CD8-positive, alpha-beta memory T cell (primary cell): ENCODE results near the gene KCNAB1. TPM values are rescaled to one million over a fixed set of nuclear protein-coding genes. Genes with fewer than 3 reads are reported as not detected.

Experiments used
- CTCF ChIA-PET: fragments of 350-600 bp; sonication (Branson Sonifier 250); formaldehyde crosslinking; loops from one replicate; lab custom pipeline; 2021; ENCODE audit warnings: antibody characterized with exemption; lab: Charles Lee
- POLR2A ChIA-PET: fragments of 350-600 bp; sonication (Branson Sonifier 250); formaldehyde crosslinking; loops from one replicate; lab custom pipeline; 2021; ENCODE audit warnings: antibody characterized with exemption; lab: Charles Lee
- DNase-seq, 5 donors: peaks; one replicate each; pipeline versions ENCODE4 v3.0.0 to v3.0.0-alpha.2; 2020 to 2022; ENCODE audit warnings: mixed read lengths in 1 of 5
- H3K27ac ChIP-seq: one replicate; pipeline ENCODE4 v1.7.0; 2013; ENCODE audit warnings: low read depth, mild to moderate bottlenecking, low read length, moderate library complexity
- H3K27me3 ChIP-seq: 2 replicates; pipeline ENCODE4 v1.7.0; 2013; ENCODE audit warnings: low read length, mild to moderate bottlenecking; ENCODE audit not compliant: insufficient read depth, poor library complexity, severe bottlenecking
- H3K36me3 ChIP-seq: 2 replicates; pipeline ENCODE4 v1.7.0; 2013; ENCODE audit warnings: mild to moderate bottlenecking, low read length, moderate library complexity; ENCODE audit not compliant: insufficient read depth
- H3K4me1 ChIP-seq: 2 replicates; pipeline ENCODE4 v1.7.0; 2013; ENCODE audit warnings: mild to moderate bottlenecking, low read length, moderate library complexity; ENCODE audit not compliant: insufficient read depth
- H3K4me3 ChIP-seq: 2 replicates; pipeline ENCODE4 v1.7.0; 2013; ENCODE audit warnings: mild to moderate bottlenecking, low read length
- H3K9me3 ChIP-seq: 2 replicates; pipeline ENCODE4 v1.7.0; 2013; ENCODE audit warnings: mild to moderate bottlenecking, low read length
- H3K27ac Mint-ChIP-seq, 8 donors: one replicate each; pipeline ENCODE4 v1.8.0; 2020 to 2021; ENCODE audit warnings: mixed read lengths in 8 of 8, mild to moderate bottlenecking in 6 of 8, inconsistent platforms in 3 of 8, moderate library complexity in 3 of 8
- H3K27me3 Mint-ChIP-seq, 2 donors: one replicate each; pipeline ENCODE4 v1.8.0; 2020 to 2021; ENCODE audit warnings: mixed read lengths in 2 of 2, mild to moderate bottlenecking in 1 of 2, moderate library complexity in 1 of 2
- H3K36me3 Mint-ChIP-seq, 3 donors: one replicate each; pipeline ENCODE4 v1.8.0; 2020 to 2021; ENCODE audit warnings: mixed read lengths in 3 of 3, inconsistent platforms in 1 of 3, mild to moderate bottlenecking in 1 of 3
- H3K4me1 Mint-ChIP-seq, 3 donors: one replicate each; pipeline ENCODE4 v1.8.0; 2020 to 2021; ENCODE audit warnings: mixed read lengths in 3 of 3, inconsistent platforms in 1 of 3, mild to moderate bottlenecking in 1 of 3
- H3K4me3 Mint-ChIP-seq, 7 donors: one replicate each; pipeline ENCODE4 v1.8.0; 2020 to 2021; ENCODE audit warnings: mixed read lengths in 7 of 7, mild to moderate bottlenecking in 6 of 7, moderate library complexity in 4 of 7, inconsistent platforms in 2 of 7
- H3K9me3 Mint-ChIP-seq, 5 donors: one replicate each; pipeline ENCODE4 v1.8.0; 2020 to 2022; ENCODE audit warnings: mixed read lengths in 5 of 5, mild to moderate bottlenecking in 3 of 5, moderate library complexity in 2 of 5, inconsistent platforms in 1 of 5
- polyA plus RNA-seq: library from polyadenylated mRNA; unstranded; fragments of 300-500 nt; fragmentation: Illumina TruSeq; gene quantifications from one replicate; pipeline ENCODE4 v1.2.3, GENCODE V29; 2021
- total RNA-seq, 2 experiments: library from RNA; stranded (reverse); gene quantifications; one replicate each; pipeline ENCODE4 v1.2.3, GENCODE V29; 2021

KCNAB1 gene
- total and polyA plus RNA-seq, 3 experiments from 2014 or later: 0.32 TPM; not detected in 2

- Histone ChIP-seq H3K27me3 (no peaks in the 10 kb centered on the region), H3K36me3 (no peaks in the 10 kb centered on the region), H3K27ac (no peak overlapping the region), H3K9me3 (no peaks in the 10 kb centered on the region), H3K4me3 (no peak overlapping the region), H3K4me1 (no peaks in the 10 kb centered on the region)
- ChIA-PET POLR2A (no interaction called here), CTCF (no interaction called here)
- no peak for DNase-seq
- Mint-ChIP-seq H3K9me3 (no peaks in the 10 kb centered on the region), H3K27me3 (peaks cover 11 to 44% of the 10 kb centered on the region in 2 donors), H3K36me3 (no peaks in the 10 kb centered on the region), H3K4me1 (no peaks in the 10 kb centered on the region), H3K4me3 (no peak overlapping the region), H3K27ac (no peak overlapping the region)
These were observed 85.8 kb downstream of the KCNAB1 start for GRCh38 chr3:156206157-156206556.

GRCh38 chr3:156207802-156208685, 87.7 kb downstream of the KCNAB1 start:
- ChIA-PET CTCF (no interaction called here), POLR2A (no interaction called here)

GRCh38 chr3:156209631-156210335, 89.4 kb downstream of the KCNAB1 start:
- no peaks in the 10 kb centered on the region for H3K9me3 Mint-ChIP-seq
- Histone ChIP-seq H3K9me3 (no peaks in the 10 kb centered on the region), H3K4me1 (no peaks in the 10 kb centered on the region), H3K27ac (no peak overlapping the region), H3K27me3 (no peaks in the 10 kb centered on the region), H3K4me3 (no peak overlapping the region), H3K36me3 (no peaks in the 10 kb centered on the region)
- DNase-seq: no peak
- no peaks in the 10 kb centered on the region for H3K4me1 Mint-ChIP-seq
- no peak overlapping the region for H3K27ac Mint-ChIP-seq
- CTCF ChIA-PET: no interaction called here
- POLR2A ChIA-PET: no interaction called here
- H3K36me3 Mint-ChIP-seq: no peaks in the 10 kb centered on the region
- peaks cover 5 to 39% of the 10 kb centered on the region in 2 donors for H3K27me3 Mint-ChIP-seq
- H3K4me3 Mint-ChIP-seq: no peak overlapping the region

More at GRCh38 chr3:156207802-156208685, 87.7 kb downstream of the KCNAB1 start:
- no peak overlapping the region for H3K4me3 ChIP-seq
- H3K27me3 Mint-ChIP-seq: peaks cover 10 to 46% of the 10 kb centered on the region in 2 donors
- no peaks in the 10 kb centered on the region for H3K9me3 Mint-ChIP-seq
- H3K36me3 ChIP-seq: no peaks in the 10 kb centered on the region
- no peaks in the 10 kb centered on the region for H3K36me3 Mint-ChIP-seq
- H3K4me1 Mint-ChIP-seq: no peaks in the 10 kb centered on the region
- no peaks in the 10 kb centered on the region for H3K27me3 ChIP-seq
- H3K9me3 ChIP-seq: no peaks in the 10 kb centered on the region
- no peak overlapping the region for H3K4me3 Mint-ChIP-seq
- no peak overlapping the region for H3K27ac ChIP-seq
- no peaks in the 10 kb centered on the region for H3K4me1 ChIP-seq
- no peak for DNase-seq
- peak overlapping the region in 1 of 8 donors; percentile 10 for H3K27ac Mint-ChIP-seq

- no peaks in the 10 kb centered on the region for H3K36me3 Mint-ChIP-seq
- POLR2A ChIA-PET: no interaction called here
- H3K27me3 ChIP-seq: no peaks in the 10 kb centered on the region
- no peaks in the 10 kb centered on the region for H3K4me1 ChIP-seq
- no peak overlapping the region for H3K27ac Mint-ChIP-seq
- CTCF ChIA-PET: interaction anchor here (1.5 kb wide), 1 partner anchor 25 kb away, joined by 3 read pairs; no protein-coding TSS in a partner anchor
- H3K36me3 ChIP-seq: no peaks in the 10 kb centered on the region
- H3K27ac ChIP-seq: no peak overlapping the region
- no peaks in the 10 kb centered on the region for H3K9me3 ChIP-seq
- H3K4me3 Mint-ChIP-seq: no peak overlapping the region
- no peaks in the 10 kb centered on the region for H3K9me3 Mint-ChIP-seq
- peaks cover 5 to 39% of the 10 kb centered on the region in 2 donors for H3K27me3 Mint-ChIP-seq
- H3K4me3 ChIP-seq: no peak overlapping the region
- DNase-seq: no peak
- H3K4me1 Mint-ChIP-seq: no peaks in the 10 kb centered on the region
These were observed 91.2 kb downstream of the KCNAB1 start for GRCh38 chr3:156211583-156211982.

GRCh38 chr3:156214676-156215075, 94.3 kb downstream of the KCNAB1 start:
- H3K9me3 ChIP-seq: no peaks in the 10 kb centered on the region
- H3K4me3 Mint-ChIP-seq: no peak overlapping the region
- H3K36me3 ChIP-seq: no peaks in the 10 kb centered on the region
- DNase-seq: no peak
- peaks cover 4 to 48% of the 10 kb centered on the region in 2 donors for H3K27me3 Mint-ChIP-seq
- H3K27me3 ChIP-seq: no peaks in the 10 kb centered on the region
- H3K4me3 ChIP-seq: no peak overlapping the region
- CTCF ChIA-PET: no interaction called here
- H3K36me3 Mint-ChIP-seq: no peaks in the 10 kb centered on the region
- peaks cover 0 to 3% (median 0%) of the 10 kb centered on the region in 5 donors for H3K9me3 Mint-ChIP-seq
- H3K27ac Mint-ChIP-seq: no peak overlapping the region
- POLR2A ChIA-PET: no interaction called here
- H3K4me1 ChIP-seq: no peaks in the 10 kb centered on the region
- H3K27ac ChIP-seq: no peak overlapping the region
- no peaks in the 10 kb centered on the region for H3K4me1 Mint-ChIP-seq

- ChIA-PET CTCF (no interaction called here), POLR2A (no interaction called here)
- no peak for DNase-seq
- Mint-ChIP-seq H3K36me3 (no peaks in the 10 kb centered on the region), H3K4me3 (no peak overlapping the region), H3K27me3 (peaks cover 6 to 48% of the 10 kb centered on the region in 2 donors), H3K27ac (no peak overlapping the region), H3K9me3 (peaks cover 0 to 7% (median 3%) of the 10 kb centered on the region in 5 donors), H3K4me1 (no peaks in the 10 kb centered on the region)
- Histone ChIP-seq H3K4me1 (no peaks in the 10 kb centered on the region), H3K4me3 (no peak overlapping the region), H3K27me3 (no peaks in the 10 kb centered on the region), H3K27ac (no peak overlapping the region), H3K9me3 (no peaks in the 10 kb centered on the region), H3K36me3 (no peaks in the 10 kb centered on the region)
These were observed 95.4 kb downstream of the KCNAB1 start for GRCh38 chr3:156215751-156216150.

GRCh38 chr3:156216216-156216615, 95.8 kb downstream of the KCNAB1 start:
- Histone ChIP-seq H3K9me3 (no peaks in the 10 kb centered on the region), H3K4me3 (no peak overlapping the region), H3K36me3 (no peaks in the 10 kb centered on the region), H3K4me1 (no peaks in the 10 kb centered on the region), H3K27ac (no peak overlapping the region), H3K27me3 (no peaks in the 10 kb centered on the region)
- H3K36me3 Mint-ChIP-seq: no peaks in the 10 kb centered on the region
- ChIA-PET CTCF (no interaction called here), POLR2A (no interaction called here)
- no peaks in the 10 kb centered on the region for H3K4me1 Mint-ChIP-seq
- no peak overlapping the region for H3K4me3 Mint-ChIP-seq
- DNase-seq: no peak
- peaks cover 0 to 9% (median 6%) of the 10 kb centered on the region in 5 donors for H3K9me3 Mint-ChIP-seq
- H3K27me3 Mint-ChIP-seq: peaks cover 9 to 48% of the 10 kb centered on the region in 2 donors
- H3K27ac Mint-ChIP-seq: no peak overlapping the region

GRCh38 chr3:156216852-156217251, 96.5 kb downstream of the KCNAB1 start:
- no peak overlapping the region for H3K4me3 Mint-ChIP-seq
- no peak overlapping the region for H3K27ac Mint-ChIP-seq
- no peaks in the 10 kb centered on the region for H3K36me3 Mint-ChIP-seq
- H3K9me3 Mint-ChIP-seq: peaks cover 0 to 9% (median 6%) of the 10 kb centered on the region in 5 donors
- H3K27ac ChIP-seq: no peak overlapping the region
- H3K4me1 Mint-ChIP-seq: no peaks in the 10 kb centered on the region
- ChIA-PET POLR2A (no interaction called here), CTCF (no interaction called here)
- no peaks in the 10 kb centered on the region for H3K4me1 ChIP-seq
- no peak overlapping the region for H3K4me3 ChIP-seq
- no peak for DNase-seq
- H3K27me3 Mint-ChIP-seq: peaks cover 9 to 45% of the 10 kb centered on the region in 2 donors
- H3K9me3 ChIP-seq: no peaks in the 10 kb centered on the region
- H3K36me3 ChIP-seq: no peaks in the 10 kb centered on the region
- no peaks in the 10 kb centered on the region for H3K27me3 ChIP-seq
